H9 (cell line): ENCODE results near the gene DPYD. TPM values are rescaled to one million over a fixed set of nuclear protein-coding genes. Genes with fewer than 3 reads are reported as not detected.

Source experiments
- DNase-seq: peaks from one replicate; pipeline ENCODE4 v3.0.0-alpha.2; 2017
- H2AFZ ChIP-seq: one replicate; pipeline ENCODE4 v1.6.1; 2013; ENCODE audit warnings: mild to moderate bottlenecking, low read length, control low read depth, moderate library complexity
- H2AK5ac ChIP-seq: 2 replicates; pipeline ENCODE4 v1.6.1; 2013; ENCODE audit warnings: low read length, control low read depth, mixed read lengths; ENCODE audit not compliant: insufficient read length
- H2BK120ac ChIP-seq: one replicate; pipeline ENCODE4 v1.6.1; 2013; ENCODE audit warnings: low read depth, mild to moderate bottlenecking, low read length, control low read depth, inconsistent platforms; ENCODE audit not compliant: poor library complexity, severe bottlenecking
- H2BK12ac ChIP-seq: 2 replicates; pipeline ENCODE4 v1.6.1; 2013; ENCODE audit warnings: low read length, control low read depth, mixed read lengths, low read depth; ENCODE audit not compliant: insufficient read length
- H2BK15ac ChIP-seq: 2 replicates; pipeline ENCODE4 v1.6.1; 2013; ENCODE audit warnings: low read depth, low read length, control low read depth
- H2BK20ac ChIP-seq: one replicate; pipeline ENCODE4 v1.6.1; 2013; ENCODE audit warnings: low read depth, mild to moderate bottlenecking, low read length, control low read depth, inconsistent platforms; ENCODE audit not compliant: poor library complexity, severe bottlenecking
- H2BK5ac ChIP-seq: 2 replicates; pipeline ENCODE4 v1.6.1; 2013; ENCODE audit warnings: low read length, control low read depth, mixed read lengths; ENCODE audit not compliant: insufficient read length
- H3K14ac ChIP-seq: 2 replicates; pipeline ENCODE4 v1.6.1; 2013; ENCODE audit warnings: low read length, control low read depth; ENCODE audit not compliant: insufficient read depth
- H3K18ac ChIP-seq: 2 replicates; pipeline ENCODE4 v1.6.1; 2013; ENCODE audit warnings: low read depth, mild to moderate bottlenecking, mixed read lengths, low read length, control low read depth; ENCODE audit not compliant: insufficient read length
- H3K23ac ChIP-seq: 2 replicates; pipeline ENCODE4 v1.6.1; 2013; ENCODE audit warnings: low read length, control low read depth, mixed read lengths, low read depth; ENCODE audit not compliant: insufficient read length
- H3K23me2 ChIP-seq: 2 replicates; pipeline ENCODE4 v1.6.1; 2013; ENCODE audit warnings: low read depth, mild to moderate bottlenecking, mixed read lengths, low read length, control low read depth; ENCODE audit not compliant: insufficient read length, poor library complexity, severe bottlenecking
- H3K27ac ChIP-seq: 2 replicates; pipeline ENCODE4 v1.5.1; 2013; ENCODE audit warnings: low read length, control low read depth, mixed read lengths, low read depth; ENCODE audit not compliant: insufficient read length
- H3K27me3 ChIP-seq: 2 replicates; pipeline ENCODE4 v1.6.1; 2013; ENCODE audit warnings: low read length, control low read depth, inconsistent platforms; ENCODE audit not compliant: insufficient read depth
- H3K4ac ChIP-seq: 2 replicates; pipeline ENCODE4 v1.6.1; 2013; ENCODE audit warnings: low read depth, mild to moderate bottlenecking, control low read depth, inconsistent platforms, low read length, moderate library complexity
- H3K4me1 ChIP-seq: 2 replicates; pipeline ENCODE4 v1.6.1; 2013; ENCODE audit warnings: low read length, control low read depth, inconsistent platforms; ENCODE audit not compliant: insufficient read depth
- H3K4me2 ChIP-seq: 2 replicates; pipeline ENCODE4 v1.6.1; 2013; ENCODE audit warnings: low read length, control low read depth, mixed read lengths; ENCODE audit not compliant: insufficient read length, insufficient read depth
- H3K56ac ChIP-seq: 2 replicates; pipeline ENCODE4 v1.6.1; 2013; ENCODE audit warnings: low read depth, mild to moderate bottlenecking, mixed read lengths, low read length, control low read depth; ENCODE audit not compliant: insufficient read length
- H3K79me1 ChIP-seq: 2 replicates; pipeline ENCODE4 v1.6.1; 2013; ENCODE audit warnings: low read depth, mild to moderate bottlenecking, moderate library complexity, low read length, control low read depth, inconsistent platforms; ENCODE audit not compliant: insufficient read depth, poor library complexity, severe bottlenecking
- H3K79me2 ChIP-seq: 2 replicates; pipeline ENCODE4 v1.6.1; 2013; ENCODE audit warnings: low read length, control low read depth, inconsistent platforms; ENCODE audit not compliant: insufficient read depth
- H3K9ac ChIP-seq: 2 replicates; pipeline ENCODE4 v1.6.1; 2013; ENCODE audit warnings: low read length, control low read depth, mixed read lengths; ENCODE audit not compliant: insufficient read length; ENCODE audit errors: extremely low read depth
- H3K9me3 ChIP-seq: one replicate; pipeline ENCODE4 v1.6.1; 2013; ENCODE audit warnings: low read depth, low read length, inconsistent platforms; ENCODE audit not compliant: control insufficient read depth
- H3T11ph ChIP-seq: one replicate; pipeline ENCODE4 v1.6.1; 2013; ENCODE audit warnings: mild to moderate bottlenecking, low read length, control low read depth, inconsistent platforms
- H4K20me1 ChIP-seq: one replicate; pipeline ENCODE4 v1.6.1; 2013; ENCODE audit not compliant: control insufficient read depth, insufficient read length, insufficient read depth
- H4K5ac ChIP-seq: 2 replicates; pipeline ENCODE4 v1.6.1; 2013; ENCODE audit warnings: low read depth, mild to moderate bottlenecking, mixed read lengths, low read length, control low read depth; ENCODE audit not compliant: insufficient read length
- H4K8ac ChIP-seq: replicated peaks from 2 replicates; pipeline ENCODE4 v1.6.1; 2013; ENCODE audit warnings: low read length, control low read depth, mixed read lengths, low read depth; ENCODE audit not compliant: insufficient read length
- H4K91ac ChIP-seq: 2 replicates; pipeline ENCODE4 v1.6.1; 2013; ENCODE audit warnings: low read depth, mild to moderate bottlenecking, moderate library complexity, mixed read lengths, low read length, control low read depth; ENCODE audit not compliant: insufficient read length
- H3K27ac Mint-ChIP-seq, 3 experiments: 2 replicates in 2 of 3; 3 replicates in 1 of 3; pipeline ENCODE4 v1.8.0; 2020 to 2021; ENCODE audit warnings: mixed read lengths in 3 of 3, mild to moderate bottlenecking in 1 of 3, moderate library complexity in 1 of 3
- H3K27me3 Mint-ChIP-seq: 2 replicates; pipeline ENCODE4 v1.8.0; 2021; ENCODE audit warnings: low read depth, mild to moderate bottlenecking, moderate library complexity, mixed read lengths
- H3K36me3 Mint-ChIP-seq, 3 experiments: 2 replicates in 2 of 3; 3 replicates in 1 of 3; pipeline ENCODE4 v1.8.0; 2020 to 2021; ENCODE audit warnings: low read depth in 3 of 3, mixed read lengths in 3 of 3; ENCODE audit not compliant: insufficient read depth in 1 of 3
- H3K4me1 Mint-ChIP-seq, 2 experiments: 2 replicates each; pipeline ENCODE4 v1.8.0; 2020; ENCODE audit warnings: mixed read lengths in 2 of 2
- H3K4me3 Mint-ChIP-seq, 2 experiments: 2 replicates in 1 of 2; 3 replicates in 1 of 2; pipeline ENCODE4 v1.8.0; 2020 to 2021; ENCODE audit warnings: mild to moderate bottlenecking in 2 of 2, mixed read lengths in 2 of 2, moderate library complexity in 1 of 2
- H3K9me3 Mint-ChIP-seq, 2 experiments: 2 replicates in 1 of 2; 3 replicates in 1 of 2; pipeline ENCODE4 v1.8.0; 2020; ENCODE audit warnings: mild to moderate bottlenecking in 2 of 2, mixed read lengths in 2 of 2, moderate library complexity in 1 of 2
- CTCF ChIP-seq: fragments of 200-600 bp; sonication (generic); conservative IDR thresholded peaks from 3 replicates; pipeline ENCODE4 v1.8.0; 2021; ENCODE audit warnings: antibody characterized with exemption, mild to moderate bottlenecking
- WGBS: extraction: QIAGEN DNeasy Blood & Tissue Kit; methylation state at CpG from one replicate; pipeline ENCODE4 v1.1.7; 2013; ENCODE audit warnings: missing lambda C conversion rate, low lambda C conversion rate, mixed read lengths; ENCODE audit not compliant: insufficient read length; ENCODE audit errors: extremely low coverage; 5-methylcytosine and 5-hydroxymethylcytosine counted together
- total RNA-seq: library from RNA; stranded (reverse); gene quantifications from 2 replicates; pipeline ENCODE4 v1.2.1, GENCODE V29; 2021

The DPYD gene
- total RNA-seq, 1 experiment from 2014 or later, result 0.37 TPM

GRCh38 chr1:97382206-97382605 lies 538.6 kb downstream of the DPYD start:
- H3K79me2 ChIP-seq, result no peaks in the 10 kb centered on the region
- H4K91ac ChIP-seq, result no peak overlapping the region
- no peak for TF ChIP-seq CTCF
- H2BK12ac ChIP-seq, result no peak overlapping the region
- H2AK5ac ChIP-seq, result no peak overlapping the region
- no peaks in the 10 kb centered on the region for H3K79me1 ChIP-seq
- H4K8ac ChIP-seq, result no peak overlapping the region
- H3K56ac ChIP-seq, result no peak overlapping the region
- Mint-ChIP-seq H3K4me1 (peaks cover 6 to 14% of the 10 kb centered on the region in 2 experiments), H3K36me3 (no peaks in the 10 kb centered on the region), H3K27me3 (0 out of 2 replicates have a peak, but pooled peaks cover 1% of the 10 kb centered on the region), H3K4me3 (no peak overlapping the region), H3K9me3 (no peaks in the 10 kb centered on the region), H3K27ac (no peak overlapping the region)
- no peaks in the 10 kb centered on the region for H3K27me3 ChIP-seq
- H4K5ac ChIP-seq, result no peak overlapping the region
- no peaks in the 10 kb centered on the region for H3K4me1 ChIP-seq
- H4K20me1 ChIP-seq, result no peaks in the 10 kb centered on the region
- no peak overlapping the region for H3K14ac ChIP-seq
- H3K27ac ChIP-seq, result no peak overlapping the region
- no peak overlapping the region for H3K4me2 ChIP-seq
- no peak overlapping the region for H3T11ph ChIP-seq
- no peaks in the 10 kb centered on the region for H3K9me3 ChIP-seq
- H2BK15ac ChIP-seq, result no peak overlapping the region
- no peak overlapping the region for H2AFZ ChIP-seq
- H3K23me2 ChIP-seq, result no peaks in the 10 kb centered on the region
- H2BK5ac ChIP-seq, result no peak overlapping the region
- no peak overlapping the region for H2BK20ac ChIP-seq
- no peak overlapping the region for H3K23ac ChIP-seq
- WGBS, result no CpG with 5 or more reads among the region's 1 CpG
- no peak overlapping the region for H3K4ac ChIP-seq
- H2BK120ac ChIP-seq, result no peak overlapping the region
- H3K18ac ChIP-seq, result no peak overlapping the region
- no peak for DNase-seq
- H3K9ac ChIP-seq, result no peak overlapping the region
